IMR-90 (cell line): Measurements from ENCODE around the gene S100B.

Source experiments
- BHLHE40 ChIP-seq: fragments of 150-350 bp; IDR thresholded peaks from 2 replicates; pipeline ENCODE4 v1.6.1; 2016; ENCODE audit warnings: mild to moderate bottlenecking, low read depth, low read length
- CTCF ChIP-seq: conservative IDR thresholded peaks from 2 replicates; pipeline ENCODE4 v1.5.1; 2012; ENCODE audit warnings: mild to moderate bottlenecking, low read depth, low read length, improper control_type of control experiment
- MAFK ChIP-seq: IDR thresholded peaks from 2 replicates; pipeline ENCODE4 v1.6.1; 2012; ENCODE audit warnings: low read depth, low read length, improper control_type of control experiment
- MAZ ChIP-seq: IDR thresholded peaks from 2 replicates; pipeline ENCODE4 v1.6.1; 2012; ENCODE audit warnings: low read depth, mild to moderate bottlenecking, low read length, improper control_type of control experiment, moderate library complexity, borderline replicate concordance
- NFE2L2 ChIP-seq: fragments of 150-350 bp; IDR thresholded peaks from 2 replicates; pipeline ENCODE4 v1.6.1; 2016; ENCODE audit warnings: low read depth, mild to moderate bottlenecking, low read length
- POLR2A ChIP-seq: IDR thresholded peaks from 2 replicates; pipeline ENCODE4 v1.6.1; 2012; ENCODE audit warnings: mild to moderate bottlenecking, low read depth, low read length
- RAD21 ChIP-seq: IDR thresholded peaks from 2 replicates; pipeline ENCODE4 v1.6.1; 2012; ENCODE audit warnings: low read length, improper control_type of control experiment
- RCOR1 ChIP-seq: IDR thresholded peaks from 2 replicates; pipeline ENCODE4 v1.6.1; 2012; ENCODE audit warnings: mild to moderate bottlenecking, low read length, improper control_type of control experiment; ENCODE audit not compliant: insufficient replicate concordance
- RFX5 ChIP-seq: IDR thresholded peaks from 2 replicates; pipeline ENCODE4 v1.8.0; 2012; ENCODE audit warnings: low read depth, mild to moderate bottlenecking, low read length, moderate library complexity

- TF ChIP-seq NFE2L2, result no peak
- no peak for TF ChIP-seq POLR2A
- TF ChIP-seq RFX5, result no peak
- TF ChIP-seq CTCF, result no peak
- no peak for TF ChIP-seq MAZ
- TF ChIP-seq BHLHE40, result no peak
- no peak for TF ChIP-seq MAFK
- TF ChIP-seq RAD21, result no peak
- no peak for TF ChIP-seq RCOR1
These were observed 48.1 kb downstream of the S100B start for GRCh38 chr21:46556802-46557201.
